ENCODE data around the gene ABHD16A. TPM values are rescaled to one million over a fixed set of nuclear protein-coding genes. Genes with fewer than 3 reads are reported as not detected.

Gene ABHD16A
- total and polyA plus RNA-seq, 2 of the 13 experiments (the other 11 are each of a cell fraction or from before 2014, with no cell fraction given), result 43.5 to 45.4 TPM

DNA sequence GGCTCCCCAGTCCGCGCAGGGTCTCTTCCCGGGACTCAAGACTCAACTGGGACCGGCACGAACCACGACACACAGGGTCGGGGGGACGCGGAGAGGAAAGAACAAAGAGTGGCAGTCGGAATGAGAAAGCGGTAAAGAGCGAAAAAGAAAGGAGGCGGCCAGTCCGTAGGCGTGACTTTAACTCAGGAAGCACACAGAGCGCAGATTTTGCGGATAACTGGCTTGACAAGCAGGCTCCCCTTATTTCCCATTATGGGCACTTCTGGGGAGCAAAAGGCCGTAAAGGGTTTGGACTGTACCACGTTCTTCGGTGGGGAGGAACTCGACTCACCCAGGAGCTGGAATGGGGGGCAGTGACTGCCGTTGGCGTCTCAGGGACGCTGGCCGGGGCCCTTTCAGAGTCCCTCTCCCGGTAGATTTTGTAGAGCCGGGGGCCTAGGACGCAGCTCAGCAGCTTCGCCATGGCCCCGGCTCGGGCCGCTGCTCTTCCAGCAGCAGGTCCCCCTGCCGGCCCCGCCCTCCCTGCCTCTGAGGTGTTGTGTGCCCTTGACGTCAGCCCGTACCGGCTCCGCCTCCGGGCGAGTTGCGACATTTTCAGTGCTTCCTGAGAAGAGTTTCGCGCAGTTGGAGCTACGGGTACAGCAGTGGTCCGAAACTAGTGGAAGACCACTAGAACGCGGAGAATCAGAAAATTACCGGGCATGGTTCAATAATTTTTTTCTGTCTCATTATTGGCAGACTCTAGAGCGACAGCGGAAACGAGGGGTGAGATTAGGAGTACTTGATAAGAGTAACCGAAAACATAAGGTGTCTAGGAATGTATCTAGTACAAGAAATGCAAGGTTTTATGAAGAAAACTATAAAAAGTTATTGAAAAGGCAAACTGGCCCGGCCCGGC lies at the start of gene ABHD16A (continued):
- TF ChIP-seq, protein P1, sequence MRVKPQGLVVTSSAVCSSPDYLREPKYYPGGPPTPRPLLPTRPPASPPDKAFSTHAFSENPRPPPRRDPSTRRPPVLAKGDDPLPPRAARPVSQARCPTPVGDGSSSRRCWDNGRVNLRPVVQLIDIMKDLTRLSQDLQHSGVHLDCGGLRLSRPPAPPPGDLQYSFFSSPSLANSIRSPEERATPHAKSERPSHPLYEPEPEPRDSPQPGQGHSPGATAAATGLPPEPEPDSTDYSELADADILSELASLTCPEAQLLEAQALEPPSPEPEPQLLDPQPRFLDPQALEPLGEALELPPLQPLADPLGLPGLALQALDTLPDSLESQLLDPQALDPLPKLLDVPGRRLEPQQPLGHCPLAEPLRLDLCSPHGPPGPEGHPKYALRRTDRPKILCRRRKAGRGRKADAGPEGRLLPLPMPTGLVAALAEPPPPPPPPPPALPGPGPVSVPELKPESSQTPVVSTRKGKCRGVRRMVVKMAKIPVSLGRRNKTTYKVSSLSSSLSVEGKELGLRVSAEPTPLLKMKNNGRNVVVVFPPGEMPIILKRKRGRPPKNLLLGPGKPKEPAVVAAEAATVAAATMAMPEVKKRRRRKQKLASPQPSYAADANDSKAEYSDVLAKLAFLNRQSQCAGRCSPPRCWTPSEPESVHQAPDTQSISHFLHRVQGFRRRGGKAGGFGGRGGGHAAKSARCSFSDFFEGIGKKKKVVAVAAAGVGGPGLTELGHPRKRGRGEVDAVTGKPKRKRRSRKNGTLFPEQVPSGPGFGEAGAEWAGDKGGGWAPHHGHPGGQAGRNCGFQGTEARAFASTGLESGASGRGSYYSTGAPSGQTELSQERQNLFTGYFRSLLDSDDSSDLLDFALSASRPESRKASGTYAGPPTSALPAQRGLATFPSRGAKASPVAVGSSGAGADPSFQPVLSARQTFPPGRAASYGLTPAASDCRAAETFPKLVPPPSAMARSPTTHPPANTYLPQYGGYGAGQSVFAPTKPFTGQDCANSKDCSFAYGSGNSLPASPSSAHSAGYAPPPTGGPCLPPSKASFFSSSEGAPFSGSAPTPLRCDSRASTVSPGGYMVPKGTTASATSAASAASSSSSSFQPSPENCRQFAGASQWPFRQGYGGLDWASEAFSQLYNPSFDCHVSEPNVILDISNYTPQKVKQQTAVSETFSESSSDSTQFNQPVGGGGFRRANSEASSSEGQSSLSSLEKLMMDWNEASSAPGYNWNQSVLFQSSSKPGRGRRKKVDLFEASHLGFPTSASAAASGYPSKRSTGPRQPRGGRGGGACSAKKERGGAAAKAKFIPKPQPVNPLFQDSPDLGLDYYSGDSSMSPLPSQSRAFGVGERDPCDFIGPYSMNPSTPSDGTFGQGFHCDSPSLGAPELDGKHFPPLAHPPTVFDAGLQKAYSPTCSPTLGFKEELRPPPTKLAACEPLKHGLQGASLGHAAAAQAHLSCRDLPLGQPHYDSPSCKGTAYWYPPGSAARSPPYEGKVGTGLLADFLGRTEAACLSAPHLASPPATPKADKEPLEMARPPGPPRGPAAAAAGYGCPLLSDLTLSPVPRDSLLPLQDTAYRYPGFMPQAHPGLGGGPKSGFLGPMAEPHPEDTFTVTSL (CRISPR knock-in tag; IDR thresholded peaks at IDR 0.05; ENCODE audit: borderline replicate concordance), result peak; percentile 34; the same call in 1 of the 2 replicates
- TF ChIP-seq ZNF350 (CRISPR knock-in tag; IDR thresholded peaks at IDR 0.05; ENCODE audit: borderline replicate concordance, low read depth), result peak; percentile 85
- TF ChIP-seq ZNF232 (CRISPR knock-in tag; IDR thresholded peaks at IDR 0.05; ENCODE audit: borderline replicate concordance), result peak; percentile 41; the same call in 1 of the 2 replicates
- TF ChIP-seq HMG20A (CRISPR knock-in tag; IDR thresholded peaks at IDR 0.05; ENCODE audit: borderline replicate concordance), result no peak
- peak; percentile 73; the same call in 1 of the 2 replicates for TF ChIP-seq ZNF543 (CRISPR knock-in tag; IDR thresholded peaks at IDR 0.05)
- no peak for TF ChIP-seq LCORL (IDR thresholded peaks at IDR 0.05)
- TF ChIP-seq LCORL (CRISPR knock-in tag; IDR thresholded peaks at IDR 0.05), result peak; percentile 76; the same call in 1 of the 2 replicates
- TF ChIP-seq, protein P2, sequence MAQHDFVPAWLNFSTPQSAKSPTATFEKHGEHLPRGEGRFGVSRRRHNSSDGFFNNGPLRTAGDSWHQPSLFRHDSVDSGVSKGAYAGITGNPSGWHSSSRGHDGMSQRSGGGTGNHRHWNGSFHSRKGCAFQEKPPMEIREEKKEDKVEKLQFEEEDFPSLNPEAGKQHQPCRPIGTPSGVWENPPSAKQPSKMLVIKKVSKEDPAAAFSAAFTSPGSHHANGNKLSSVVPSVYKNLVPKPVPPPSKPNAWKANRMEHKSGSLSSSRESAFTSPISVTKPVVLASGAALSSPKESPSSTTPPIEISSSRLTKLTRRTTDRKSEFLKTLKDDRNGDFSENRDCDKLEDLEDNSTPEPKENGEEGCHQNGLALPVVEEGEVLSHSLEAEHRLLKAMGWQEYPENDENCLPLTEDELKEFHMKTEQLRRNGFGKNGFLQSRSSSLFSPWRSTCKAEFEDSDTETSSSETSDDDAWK (CRISPR knock-in tag; IDR thresholded peaks at IDR 0.05), result no peak
- TF ChIP-seq ZNF564 (CRISPR knock-in tag; IDR thresholded peaks at IDR 0.05), result peak; percentile 70; the same call in 1 of the 2 replicates
- TF ChIP-seq, protein P3, sequence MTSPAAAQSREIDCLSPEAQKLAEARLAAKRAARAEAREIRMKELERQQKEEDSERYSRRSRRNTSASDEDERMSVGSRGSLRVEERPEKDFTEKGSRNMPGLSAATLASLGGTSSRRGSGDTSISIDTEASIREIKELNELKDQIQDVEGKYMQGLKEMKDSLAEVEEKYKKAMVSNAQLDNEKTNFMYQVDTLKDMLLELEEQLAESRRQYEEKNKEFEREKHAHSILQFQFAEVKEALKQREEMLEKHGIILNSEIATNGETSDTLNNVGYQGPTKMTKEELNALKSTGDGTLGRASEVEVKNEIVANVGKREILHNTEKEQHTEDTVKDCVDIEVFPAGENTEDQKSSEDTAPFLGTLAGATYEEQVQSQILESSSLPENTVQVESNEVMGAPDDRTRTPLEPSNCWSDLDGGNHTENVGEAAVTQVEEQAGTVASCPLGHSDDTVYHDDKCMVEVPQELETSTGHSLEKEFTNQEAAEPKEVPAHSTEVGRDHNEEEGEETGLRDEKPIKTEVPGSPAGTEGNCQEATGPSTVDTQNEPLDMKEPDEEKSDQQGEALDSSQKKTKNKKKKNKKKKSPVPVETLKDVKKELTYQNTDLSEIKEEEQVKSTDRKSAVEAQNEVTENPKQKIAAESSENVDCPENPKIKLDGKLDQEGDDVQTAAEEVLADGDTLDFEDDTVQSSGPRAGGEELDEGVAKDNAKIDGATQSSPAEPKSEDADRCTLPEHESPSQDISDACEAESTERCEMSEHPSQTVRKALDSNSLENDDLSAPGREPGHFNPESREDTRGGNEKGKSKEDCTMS (CRISPR knock-in tag; conservative IDR thresholded peaks at IDR 0.05), result no peak
- peak; percentile 88 for TF ChIP-seq PHF21A (CRISPR knock-in tag; IDR thresholded peaks at IDR 0.05)
- no peak for TF ChIP-seq ZNF775 (CRISPR knock-in tag; IDR thresholded peaks at IDR 0.05; ENCODE audit: borderline replicate concordance)
- no peak for TF ChIP-seq ZUFSP (CRISPR knock-in tag; IDR thresholded peaks at IDR 0.05; ENCODE audit: borderline replicate concordance)
- TF ChIP-seq DNMT1 (CRISPR knock-in tag; IDR thresholded peaks at IDR 0.05), result no peak
- TF ChIP-seq ZNF207 (IDR thresholded peaks at IDR 0.05; ENCODE audit: borderline replicate concordance), result no peak
- TF ChIP-seq ZNF558 (CRISPR knock-in tag; IDR thresholded peaks at IDR 0.05; ENCODE audit: borderline replicate concordance), result no peak; the same call in 1 of the 2 replicates
- peak; percentile 96 for TF ChIP-seq KAT8 (CRISPR knock-in tag; IDR thresholded peaks at IDR 0.05)
